Inflammatory macrophage treated with lipopolysaccharide for 1 hour (primary cell): Measurements from ENCODE around the gene COX19.
"Not testable (repeated sequence)": the region's sequence is repeated elsewhere in the genome, so short reads cannot be mapped to it uniquely, and the experiment has no call there.

Source experiments
- DNase-seq, 2 donors: peaks; one replicate each; pipeline ENCODE4 v3.0.0-alpha.2; 2020 to 2022

The COX19 gene

GRCh38 chr7:1009747-1010146 is 34.4 kb upstream of the COX19 start:
- no peak for DNase-seq

GRCh38 chr7:1008733-1009363 is 33.5 kb upstream of the COX19 start:
- no peak for DNase-seq

DNA sequence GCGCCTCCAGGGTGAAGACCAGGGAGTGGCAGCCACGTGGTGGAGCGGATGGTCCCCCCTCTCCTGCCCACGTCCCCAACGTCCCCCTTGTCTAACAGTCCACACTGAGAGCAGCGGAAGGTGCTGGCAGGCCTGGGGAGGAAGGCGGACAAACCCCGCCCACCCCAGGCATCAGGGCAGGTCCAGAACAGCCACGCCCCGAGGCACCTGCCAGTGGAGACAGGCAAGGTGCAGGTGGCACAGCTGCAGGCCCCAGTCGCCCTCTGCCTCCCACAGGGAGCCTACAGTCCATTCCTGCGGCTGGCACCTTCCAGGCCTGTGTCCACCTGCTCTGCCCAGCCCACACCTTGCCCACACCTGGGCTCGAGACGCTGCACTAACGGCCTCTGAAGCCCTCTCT is 32.6 kb upstream of the COX19 start:
- DNase-seq, result no peak

DNA sequence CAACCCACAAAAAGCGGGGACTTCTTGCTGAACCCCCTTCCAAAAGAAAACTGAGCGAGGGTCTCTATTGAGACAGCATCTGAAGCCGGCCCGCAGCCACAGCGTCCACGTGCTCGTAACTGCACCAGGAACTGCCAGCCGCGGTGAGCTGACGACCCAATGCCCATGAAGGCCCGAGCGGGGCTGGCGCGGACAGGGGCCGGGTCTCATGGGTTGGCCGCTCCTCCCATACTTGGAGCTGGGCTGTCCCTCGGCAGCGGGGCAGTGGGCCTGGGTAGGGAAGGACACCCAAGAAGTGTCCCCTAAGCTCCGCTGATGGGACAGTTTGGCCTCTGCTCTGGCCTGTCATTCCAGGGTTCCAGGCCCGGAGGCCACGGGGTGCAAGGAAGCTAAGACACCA is 30.0 kb upstream of the COX19 start:
- no peak for DNase-seq

- peak in 1 of 2 donors; percentile 39 for DNase-seq
Measured at GRCh38 chr7:1004018-1004852, 28.9 kb upstream of the COX19 start.

DNA sequence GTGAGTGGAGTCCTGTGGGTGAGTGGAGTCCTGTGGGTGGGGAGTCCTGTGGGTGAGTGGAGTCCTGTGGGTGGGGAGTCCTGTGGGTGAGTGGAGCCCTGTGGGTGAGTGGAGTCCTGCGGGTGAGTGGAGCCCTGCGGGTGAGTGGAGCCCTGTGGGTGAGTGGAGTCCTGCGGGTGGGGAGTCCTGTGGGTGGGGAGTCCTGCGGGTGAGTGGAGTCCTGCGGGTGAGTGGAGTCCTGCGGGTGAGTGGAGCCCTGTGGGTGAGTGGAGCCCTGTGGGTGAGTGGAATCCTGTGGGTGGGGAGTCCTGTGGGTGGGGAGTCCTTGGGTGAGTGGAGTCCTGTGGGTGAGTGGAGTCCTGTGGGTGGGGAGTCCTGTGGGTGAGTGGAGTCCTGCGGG is 27.1 kb upstream of the COX19 start:
- DNase-seq, result not testable (repeated sequence)

- DNase-seq, result not testable (repeated sequence)
Measured at GRCh38 chr7:1002026-1002425, 26.7 kb upstream of the COX19 start.

- DNase-seq, result not testable (repeated sequence)
Measured at GRCh38 chr7:1001069-1001770, 25.9 kb upstream of the COX19 start.

- DNase-seq, result no peak
Measured at GRCh38 chr7:999941-1000935, 24.9 kb upstream of the COX19 start.

DNA sequence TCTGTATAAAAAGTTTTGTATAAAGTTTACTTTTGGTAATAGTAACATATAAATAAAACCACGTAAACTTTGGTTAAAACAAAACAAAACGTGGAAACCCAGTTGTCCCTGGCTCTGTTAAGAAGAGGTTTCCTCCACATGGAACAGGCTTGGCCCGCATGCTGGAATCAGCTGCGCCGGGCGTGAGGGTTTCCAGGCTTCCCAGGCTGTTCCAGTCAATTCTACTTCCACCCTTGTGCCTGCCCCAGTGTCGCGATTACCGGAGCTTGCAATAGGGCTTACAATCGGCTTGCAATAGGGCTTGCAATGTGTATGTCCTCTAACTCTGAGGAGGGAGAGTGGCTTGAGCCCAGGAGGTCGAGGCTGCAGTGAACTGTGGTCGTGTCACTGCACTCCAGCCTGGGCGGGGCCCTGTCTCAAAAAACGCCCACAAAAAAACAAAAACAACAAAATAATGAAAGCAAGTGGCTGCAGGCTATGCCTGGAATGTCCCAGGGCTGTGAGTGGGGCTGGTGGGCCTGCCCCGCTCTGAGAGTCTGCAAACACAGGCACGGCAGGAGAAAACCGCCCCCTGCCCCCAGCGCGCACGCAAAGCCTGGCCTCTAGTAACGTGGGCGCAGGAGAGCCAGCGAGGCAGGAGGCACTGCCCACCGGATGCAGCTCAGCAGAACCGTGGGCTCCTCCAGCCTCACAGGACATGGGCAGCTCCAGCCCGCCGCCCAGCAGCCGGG is 24.0 kb upstream of the COX19 start:
- DNase-seq, result no peak

GRCh38 chr7:997404-998395 is 22.4 kb upstream of the COX19 start:
- no peak for DNase-seq

GRCh38 chr7:996079-996872 is 20.9 kb upstream of the COX19 start:
- peak in 1 of 2 donors; percentile 44 for DNase-seq

- no peak for DNase-seq
Measured at GRCh38 chr7:995571-995970, 20.2 kb upstream of the COX19 start.

GRCh38 chr7:994592-995308 is 19.4 kb upstream of the COX19 start:
- DNase-seq, result no peak

GRCh38 chr7:992709-993607 is 17.6 kb upstream of the COX19 start:
- DNase-seq, result peak; percentile 87 to 94

GRCh38 chr7:991729-992656 is 16.6 kb upstream of the COX19 start:
- no peak for DNase-seq
